ENCODE measurements around the gene AMDHD1.

AMDHD1 gene

DNA sequence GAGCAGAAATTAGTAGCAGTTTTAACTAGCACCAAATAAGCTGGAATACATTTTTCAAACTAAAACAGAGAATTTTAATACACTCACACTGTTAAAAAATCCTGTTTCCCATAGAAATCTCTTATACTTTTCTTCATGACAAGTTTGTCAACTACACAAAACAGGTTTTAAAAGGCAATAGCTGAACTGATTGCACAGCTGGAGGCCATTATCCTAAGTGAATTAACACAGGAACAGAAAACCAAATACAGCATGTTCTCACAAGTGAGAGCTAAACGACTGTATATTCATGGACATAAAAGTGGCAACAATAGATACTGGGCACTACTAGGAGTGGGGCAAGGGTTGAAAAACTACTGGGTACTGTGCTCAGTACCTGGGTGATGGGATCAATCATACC is 64.6 kb downstream of the AMDHD1 start:
- no peak overlapping the region for H3K27ac Mint-ChIP-seq
- TF ChIP-seq, protein P1, sequence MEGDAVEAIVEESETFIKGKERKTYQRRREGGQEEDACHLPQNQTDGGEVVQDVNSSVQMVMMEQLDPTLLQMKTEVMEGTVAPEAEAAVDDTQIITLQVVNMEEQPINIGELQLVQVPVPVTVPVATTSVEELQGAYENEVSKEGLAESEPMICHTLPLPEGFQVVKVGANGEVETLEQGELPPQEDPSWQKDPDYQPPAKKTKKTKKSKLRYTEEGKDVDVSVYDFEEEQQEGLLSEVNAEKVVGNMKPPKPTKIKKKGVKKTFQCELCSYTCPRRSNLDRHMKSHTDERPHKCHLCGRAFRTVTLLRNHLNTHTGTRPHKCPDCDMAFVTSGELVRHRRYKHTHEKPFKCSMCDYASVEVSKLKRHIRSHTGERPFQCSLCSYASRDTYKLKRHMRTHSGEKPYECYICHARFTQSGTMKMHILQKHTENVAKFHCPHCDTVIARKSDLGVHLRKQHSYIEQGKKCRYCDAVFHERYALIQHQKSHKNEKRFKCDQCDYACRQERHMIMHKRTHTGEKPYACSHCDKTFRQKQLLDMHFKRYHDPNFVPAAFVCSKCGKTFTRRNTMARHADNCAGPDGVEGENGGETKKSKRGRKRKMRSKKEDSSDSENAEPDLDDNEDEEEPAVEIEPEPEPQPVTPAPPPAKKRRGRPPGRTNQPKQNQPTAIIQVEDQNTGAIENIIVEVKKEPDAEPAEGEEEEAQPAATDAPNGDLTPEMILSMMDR (IDR thresholded peaks at IDR 0.05; ENCODE audit: unreplicated experiment in 3 of 3): no peak
- H3K36me3 Mint-ChIP-seq (ENCODE audit: low read depth): peaks cover 58% of the 10 kb centered on the region
- H3K9me3 Mint-ChIP-seq: no peaks in the 10 kb centered on the region
- no peak overlapping the region for H3K4me3 Mint-ChIP-seq
- H3K27me3 Mint-ChIP-seq (ENCODE audit: low read depth): no peaks in the 10 kb centered on the region
- H3K4me1 Mint-ChIP-seq: no peaks in the 10 kb centered on the region

- Mint-ChIP-seq H3K4me1 (no peaks in the 10 kb centered on the region), H3K27me3 (ENCODE audit: low read depth) (no peaks in the 10 kb centered on the region), H3K9me3 (no peaks in the 10 kb centered on the region), H3K4me3 (no peak overlapping the region), H3K36me3 (ENCODE audit: low read depth) (peaks cover 57% of the 10 kb centered on the region), H3K27ac (no peak overlapping the region)
- TF ChIP-seq, protein P1 (IDR thresholded peaks at IDR 0.05; ENCODE audit: unreplicated experiment in 3 of 3): no peak
Measured at GRCh38 chr12:96014943-96015599, 71.9 kb downstream of the AMDHD1 start.

DNA sequence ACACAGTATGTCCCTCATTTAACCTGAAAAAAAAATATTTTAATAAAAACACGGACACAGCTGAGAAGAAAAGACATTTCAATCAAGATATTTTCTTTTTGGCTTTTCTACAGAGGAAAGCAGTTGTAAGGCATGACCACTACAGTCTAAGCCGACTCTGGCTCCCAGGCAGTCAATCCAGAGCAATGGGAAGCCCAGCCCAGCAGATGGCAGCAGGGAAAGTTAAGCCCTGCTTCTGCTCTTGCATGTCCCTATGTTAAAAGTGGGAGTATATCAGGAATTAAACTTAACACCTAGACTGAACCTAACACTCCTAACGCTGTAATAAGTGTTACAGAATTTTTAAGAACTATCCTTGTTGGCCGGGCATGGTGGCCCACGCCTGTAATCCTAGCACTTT is 72.5 kb downstream of the AMDHD1 start:
- no peaks in the 10 kb centered on the region for H3K4me1 Mint-ChIP-seq
- no peaks in the 10 kb centered on the region for H3K9me3 Mint-ChIP-seq
- TF ChIP-seq, protein P1 (IDR thresholded peaks at IDR 0.05; ENCODE audit: unreplicated experiment in 3 of 3): peak; percentile 35 to 54 (median 38)
- H3K4me3 Mint-ChIP-seq: no peak overlapping the region
- H3K27me3 Mint-ChIP-seq (ENCODE audit: low read depth): no peaks in the 10 kb centered on the region
- peaks cover 55% of the 10 kb centered on the region for H3K36me3 Mint-ChIP-seq (ENCODE audit: low read depth)
- H3K27ac Mint-ChIP-seq: no peak overlapping the region

All from nephron (organoid).